Renal pelvis (tissue), 4 donors: Measurements from ENCODE around the gene ELL. TPM values are rescaled to one million over a fixed set of nuclear protein-coding genes. Genes with fewer than 3 reads are reported as not detected.
A peak's percentile ranks its signal among the peaks of the same experiment; 100 is the strongest.

ENCODE experiments used
- DNase-seq: peaks from one replicate; pipeline ENCODE4 v3.0.0-alpha.2; 2013
- polyA plus RNA-seq, 3 donors: library from polyadenylated mRNA; unstranded; fragments of 120-200 nt; gene quantifications; one replicate each; pipeline ENCODE4 v1.2.1, GENCODE V29; 2013; ENCODE audit not compliant: insufficient read length in 3 of 3

ELL gene
- polyA plus RNA-seq, 3 donors: 9.9 to 12.2 (median 12.0) TPM

GRCh38 chr19:18474366-18474887, 47.4 kb downstream of the ELL start:
- no peak for DNase-seq

GRCh38 chr19:18473706-18474087, 48.2 kb downstream of the ELL start:
- no peak for DNase-seq

GRCh38 chr19:18473003-18473705, 48.7 kb downstream of the ELL start:
- DNase-seq: no peak

- no peak for DNase-seq
Measured at GRCh38 chr19:18470787-18471186, 51.1 kb downstream of the ELL start.

- peak; percentile 56 for DNase-seq
Measured at GRCh38 chr19:18469069-18469846, 52.6 kb downstream of the ELL start.

- DNase-seq: no peak
Measured at GRCh38 chr19:18468517-18468916, 53.4 kb downstream of the ELL start.

GRCh38 chr19:18467978-18468377, 53.9 kb downstream of the ELL start:
- DNase-seq: no peak

GRCh38 chr19:18466354-18466753, 55.5 kb downstream of the ELL start:
- DNase-seq: no peak

GRCh38 chr19:18465964-18466339, 55.9 kb downstream of the ELL start:
- no peak for DNase-seq

GRCh38 chr19:18465214-18465963, 56.5 kb downstream of the ELL start:
- DNase-seq: no peak

GRCh38 chr19:18464646-18465045, 57.2 kb downstream of the ELL start:
- DNase-seq: no peak

GRCh38 chr19:18461471-18461870, 60.4 kb downstream of the ELL start:
- no peak for DNase-seq

- DNase-seq: no peak
Measured at GRCh38 chr19:18460900-18461299, 61.0 kb downstream of the ELL start.

- no peak for DNase-seq
Measured at GRCh38 chr19:18457483-18458331, 64.2 kb downstream of the ELL start.

GRCh38 chr19:18456974-18457373, 64.9 kb downstream of the ELL start:
- no peak for DNase-seq

- no peak for DNase-seq
Measured at GRCh38 chr19:18456279-18456678, 65.6 kb downstream of the ELL start.

GRCh38 chr19:18453269-18454024, 68.4 kb downstream of the ELL start:
- no peak for DNase-seq

GRCh38 chr19:18452386-18452785, 69.5 kb downstream of the ELL start:
- no peak for DNase-seq

GRCh38 chr19:18450931-18451836, 70.7 kb downstream of the ELL start:
- DNase-seq: peak; percentile 75
